Mesenchymal stem cell (in vitro differentiated cells and primary cell): ENCODE measurements around the gene SPSB3.

Source experiments
- DNase-seq: peaks from one replicate; pipeline ENCODE4 v3.0.0-alpha.2; 2013
- H2AFZ ChIP-seq: one replicate; pipeline ENCODE4 v1.6.1; 2013; ENCODE audit warnings: low read depth, mild to moderate bottlenecking, control low read depth, inconsistent platforms, low read length, moderate library complexity
- H2AK5ac ChIP-seq: 2 replicates; pipeline ENCODE4 v1.6.1; 2013; ENCODE audit warnings: low read length, moderate library complexity, mild to moderate bottlenecking, inconsistent platforms; ENCODE audit not compliant: severe bottlenecking
- H2BK120ac ChIP-seq: one replicate; pipeline ENCODE4 v1.6.1; 2013; ENCODE audit warnings: low read depth, mild to moderate bottlenecking, inconsistent platforms, low read length, moderate library complexity
- H2BK12ac ChIP-seq, 2 experiments: one replicate each; pipeline ENCODE4 v1.6.1; 2013; ENCODE audit warnings: inconsistent platforms in 2 of 2, low read length in 2 of 2, mild to moderate bottlenecking in 2 of 2, moderate library complexity in 2 of 2, control low read depth in 1 of 2
- H2BK15ac ChIP-seq: one replicate; pipeline ENCODE4 v1.6.1; 2013; ENCODE audit warnings: mild to moderate bottlenecking, low read depth, inconsistent platforms; ENCODE audit not compliant: poor library complexity, severe bottlenecking
- H2BK5ac ChIP-seq: 2 replicates; pipeline ENCODE4 v1.6.1; 2013; ENCODE audit warnings: low read depth, mild to moderate bottlenecking, low read length, control low read depth, inconsistent platforms; ENCODE audit not compliant: poor library complexity, severe bottlenecking
- H3K14ac ChIP-seq, 2 experiments: one replicate each; pipeline ENCODE4 v1.6.1; 2013; ENCODE audit warnings: inconsistent platforms in 2 of 2, low read length in 2 of 2, control low read depth in 1 of 2, mild to moderate bottlenecking in 1 of 2, moderate library complexity in 1 of 2
- H3K18ac ChIP-seq, 2 experiments: one replicate each; pipeline ENCODE4 v1.6.1; 2013; ENCODE audit warnings: inconsistent platforms in 2 of 2, low read length in 2 of 2, control low read depth in 1 of 2, low read depth in 1 of 2, mild to moderate bottlenecking in 1 of 2
- H3K23ac ChIP-seq, 2 experiments: one replicate each; pipeline ENCODE4 v1.6.1; 2013; ENCODE audit warnings: inconsistent platforms in 2 of 2, low read length in 2 of 2, mild to moderate bottlenecking in 2 of 2, moderate library complexity in 2 of 2, control low read depth in 1 of 2
- H3K27ac ChIP-seq: 2 replicates; pipeline ENCODE4 v1.5.1; 2013; ENCODE audit warnings: mild to moderate bottlenecking, moderate library complexity, low read length, control low read depth, inconsistent platforms; ENCODE audit not compliant: poor library complexity, severe bottlenecking
- H3K27me3 ChIP-seq, 2 experiments: 2 replicates each; pipeline versions ENCODE4 v1.6.1 to v1.7.0; 2013; ENCODE audit warnings: low read length in 2 of 2, mild to moderate bottlenecking in 2 of 2, moderate library complexity in 2 of 2, control low read depth in 1 of 2, inconsistent platforms in 1 of 2; ENCODE audit not compliant: control insufficient read depth in 1 of 2, insufficient read depth in 1 of 2
- H3K36me3 ChIP-seq, 2 experiments: 2 replicates each; pipeline versions ENCODE4 v1.6.1 to v1.7.0; 2013; ENCODE audit warnings: low read length in 2 of 2, control low read depth in 1 of 2, inconsistent platforms in 1 of 2, low read depth in 1 of 2, mild to moderate bottlenecking in 1 of 2; ENCODE audit not compliant: insufficient read depth in 2 of 2, control insufficient read depth in 1 of 2
- H3K4ac ChIP-seq, 2 experiments: one replicate each; pipeline ENCODE4 v1.6.1; 2013; ENCODE audit warnings: inconsistent platforms in 2 of 2, low read length in 2 of 2, mild to moderate bottlenecking in 2 of 2, moderate library complexity in 2 of 2, control low read depth in 1 of 2, low read depth in 1 of 2
- H3K4me1 ChIP-seq: 2 replicates; pipeline ENCODE4 v1.6.1; 2013; ENCODE audit warnings: low read depth, low read length, control low read depth; ENCODE audit not compliant: control insufficient read depth, insufficient read depth
- H3K4me2 ChIP-seq: 2 replicates; pipeline ENCODE4 v1.6.1; 2013; ENCODE audit warnings: low read length, mild to moderate bottlenecking, inconsistent platforms; ENCODE audit not compliant: poor library complexity, severe bottlenecking
- H3K4me3 ChIP-seq, 2 experiments: 2 replicates each; pipeline versions ENCODE4 v1.5.1 to v1.7.0; 2013; ENCODE audit warnings: low read length in 2 of 2, mild to moderate bottlenecking in 2 of 2, control low read depth in 1 of 2, low read depth in 1 of 2; ENCODE audit not compliant: insufficient read depth in 1 of 2
- H3K79me1 ChIP-seq: replicated peaks from 2 replicates; pipeline ENCODE4 v1.6.1; 2013; ENCODE audit warnings: mild to moderate bottlenecking, control low read depth, low read length, inconsistent platforms; ENCODE audit not compliant: poor library complexity, severe bottlenecking
- H3K9ac ChIP-seq: 2 replicates; pipeline ENCODE4 v1.7.0; 2013; ENCODE audit warnings: mild to moderate bottlenecking, low read length, moderate library complexity
- H3K9me3 ChIP-seq: 2 replicates; pipeline ENCODE4 v1.7.0; 2013; ENCODE audit warnings: mild to moderate bottlenecking, low read length; ENCODE audit not compliant: control insufficient read depth
- H4K8ac ChIP-seq: one replicate; pipeline ENCODE4 v1.6.1; 2013; ENCODE audit warnings: inconsistent platforms, mild to moderate bottlenecking, low read length, moderate library complexity
- H4K91ac ChIP-seq: one replicate; pipeline ENCODE4 v1.6.1; 2013; ENCODE audit warnings: mild to moderate bottlenecking, low read length, inconsistent platforms
- WGBS: methylation state at CpG from one replicate; pipeline ENCODE4 v1.1.7; 2013; ENCODE audit warnings: mixed read lengths; 5-methylcytosine and 5-hydroxymethylcytosine counted together
- small RNA-seq: library from polyadenylated mRNA; stranded (forward); fragments of <200 nt; extraction: miRNeasy Mini kit (QIAGEN cat#:217004); gene quantifications from one replicate; pipeline ENCODE3, GENCODE V24; 2013; ENCODE audit warnings: low read depth

SPSB3 gene

GRCh38 chr16:1727651-1728624, 54.4 kb downstream of the SPSB3 start:
- Histone ChIP-seq H4K91ac (no peak overlapping the region), H2AFZ (no peak overlapping the region), H3K79me1 (peaks cover 51% of the 10 kb centered on the region), H3K4ac (no peak overlapping the region), H3K4me2 (no peak overlapping the region), H3K18ac (no peak overlapping the region), H2BK5ac (no peak overlapping the region), H3K4me3 (no peak overlapping the region), H3K9me3 (no peaks in the 10 kb centered on the region), H3K4me1 (peaks cover 7% of the 10 kb centered on the region), H3K27ac (no peak overlapping the region), H2AK5ac (no peak overlapping the region), H2BK12ac (no peak overlapping the region), H3K27me3 (no peaks in the 10 kb centered on the region), H3K14ac (no peak overlapping the region), H3K36me3 (peaks cover 59 to 72% of the 10 kb centered on the region in 2 experiments), H3K23ac (no peak overlapping the region), H3K9ac (no peak overlapping the region), H4K8ac (no peak overlapping the region), H2BK120ac (no peak overlapping the region), H2BK15ac (no peak overlapping the region)
- DNase-seq, result no peak
- 97% methylated on average over 37 of the region's 37 CpGs for WGBS

Small RNAs within 50 kb of the gene (small RNA-seq; reads per million reads assigned to genes)
- gene MIR3177, result 29.6 reads per million, percentile 89 among the genes with 10 or more reads in this experiment
